ENCODE measurements around the gene DYNC2H1.

The DYNC2H1 gene, protein sequence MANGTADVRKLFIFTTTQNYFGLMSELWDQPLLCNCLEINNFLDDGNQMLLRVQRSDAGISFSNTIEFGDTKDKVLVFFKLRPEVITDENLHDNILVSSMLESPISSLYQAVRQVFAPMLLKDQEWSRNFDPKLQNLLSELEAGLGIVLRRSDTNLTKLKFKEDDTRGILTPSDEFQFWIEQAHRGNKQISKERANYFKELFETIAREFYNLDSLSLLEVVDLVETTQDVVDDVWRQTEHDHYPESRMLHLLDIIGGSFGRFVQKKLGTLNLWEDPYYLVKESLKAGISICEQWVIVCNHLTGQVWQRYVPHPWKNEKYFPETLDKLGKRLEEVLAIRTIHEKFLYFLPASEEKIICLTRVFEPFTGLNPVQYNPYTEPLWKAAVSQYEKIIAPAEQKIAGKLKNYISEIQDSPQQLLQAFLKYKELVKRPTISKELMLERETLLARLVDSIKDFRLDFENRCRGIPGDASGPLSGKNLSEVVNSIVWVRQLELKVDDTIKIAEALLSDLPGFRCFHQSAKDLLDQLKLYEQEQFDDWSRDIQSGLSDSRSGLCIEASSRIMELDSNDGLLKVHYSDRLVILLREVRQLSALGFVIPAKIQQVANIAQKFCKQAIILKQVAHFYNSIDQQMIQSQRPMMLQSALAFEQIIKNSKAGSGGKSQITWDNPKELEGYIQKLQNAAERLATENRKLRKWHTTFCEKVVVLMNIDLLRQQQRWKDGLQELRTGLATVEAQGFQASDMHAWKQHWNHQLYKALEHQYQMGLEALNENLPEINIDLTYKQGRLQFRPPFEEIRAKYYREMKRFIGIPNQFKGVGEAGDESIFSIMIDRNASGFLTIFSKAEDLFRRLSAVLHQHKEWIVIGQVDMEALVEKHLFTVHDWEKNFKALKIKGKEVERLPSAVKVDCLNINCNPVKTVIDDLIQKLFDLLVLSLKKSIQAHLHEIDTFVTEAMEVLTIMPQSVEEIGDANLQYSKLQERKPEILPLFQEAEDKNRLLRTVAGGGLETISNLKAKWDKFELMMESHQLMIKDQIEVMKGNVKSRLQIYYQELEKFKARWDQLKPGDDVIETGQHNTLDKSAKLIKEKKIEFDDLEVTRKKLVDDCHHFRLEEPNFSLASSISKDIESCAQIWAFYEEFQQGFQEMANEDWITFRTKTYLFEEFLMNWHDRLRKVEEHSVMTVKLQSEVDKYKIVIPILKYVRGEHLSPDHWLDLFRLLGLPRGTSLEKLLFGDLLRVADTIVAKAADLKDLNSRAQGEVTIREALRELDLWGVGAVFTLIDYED (N-terminal part only)

DNA sequence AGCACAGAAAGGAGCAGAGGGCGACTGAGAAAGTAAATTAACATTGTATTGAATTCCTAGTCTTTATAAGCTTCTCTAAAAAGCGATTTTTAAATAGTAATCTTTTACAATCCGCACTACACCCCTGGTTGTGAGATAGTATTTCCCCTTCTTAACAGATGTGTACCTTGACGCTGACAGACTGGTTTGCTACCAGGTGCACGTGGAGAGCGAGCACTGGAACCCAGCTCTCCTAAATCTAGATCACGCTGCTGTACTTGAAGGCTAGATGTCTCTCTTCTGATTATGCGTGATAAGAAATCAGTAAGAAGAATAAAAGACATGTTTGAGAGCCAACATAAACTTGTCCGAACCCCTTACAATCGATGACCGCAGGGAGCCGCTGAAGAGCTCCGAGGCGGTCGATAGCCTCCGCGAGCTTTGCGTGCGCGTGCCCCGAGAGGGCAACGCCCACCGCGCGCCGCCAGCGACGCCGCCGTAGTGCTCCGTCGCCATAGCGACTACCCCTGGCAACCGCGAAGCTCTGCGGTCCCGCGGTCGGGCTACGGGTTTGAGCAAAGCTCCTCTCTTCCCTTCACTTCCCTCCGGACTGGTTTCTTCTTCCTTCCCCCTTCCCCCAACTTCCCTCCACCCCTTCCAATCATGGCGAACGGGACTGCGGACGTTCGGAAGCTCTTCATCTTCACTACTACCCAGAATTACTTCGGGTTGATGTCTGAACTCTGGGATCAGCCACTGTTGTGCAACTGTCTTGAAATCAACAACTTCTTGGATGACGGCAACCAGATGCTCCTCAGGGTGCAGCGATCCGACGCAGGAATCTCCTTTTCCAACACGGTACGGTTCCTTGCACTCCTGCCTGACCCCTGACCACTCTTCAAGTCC is at the start of gene DYNC2H1:
Gene DYNC2H1, plus strand, starts transcription at position 494 of the 885 bp plus-strand sequence. Its CDS starts 149 bp downstream, at position 643.
- peak; percentile 88 for DNase-seq

GRCh38 chr11:103061656-103062055 is 47.6 kb upstream of the DYNC2H1 start:
- no peak for DNase-seq

- DNase-seq: no peak
Observed at GRCh38 chr11:103067118-103067517, 42.1 kb upstream of the DYNC2H1 start.

DNA sequence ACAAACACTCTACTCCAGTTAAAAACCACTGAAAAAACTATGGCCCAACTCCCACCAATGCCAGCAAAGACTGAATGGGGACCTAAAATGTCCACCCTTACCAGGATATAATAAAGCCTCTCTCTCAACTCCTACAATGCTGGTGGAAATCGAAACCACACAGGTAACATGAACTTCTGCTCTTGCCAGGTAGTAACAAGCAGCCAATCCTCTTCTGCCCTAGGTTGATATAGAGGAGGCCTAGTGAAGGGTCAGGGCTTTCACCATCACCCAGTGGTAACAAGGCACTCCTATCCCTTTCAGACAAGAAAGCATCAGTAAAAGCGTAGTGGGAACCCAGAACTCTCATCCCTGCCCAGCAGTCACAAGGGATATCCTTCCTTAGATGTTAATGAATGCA is 39.9 kb upstream of the DYNC2H1 start:
- DNase-seq: no peak

- DNase-seq: no peak
Observed at GRCh38 chr11:103070142-103070541, 39.1 kb upstream of the DYNC2H1 start.

DNA sequence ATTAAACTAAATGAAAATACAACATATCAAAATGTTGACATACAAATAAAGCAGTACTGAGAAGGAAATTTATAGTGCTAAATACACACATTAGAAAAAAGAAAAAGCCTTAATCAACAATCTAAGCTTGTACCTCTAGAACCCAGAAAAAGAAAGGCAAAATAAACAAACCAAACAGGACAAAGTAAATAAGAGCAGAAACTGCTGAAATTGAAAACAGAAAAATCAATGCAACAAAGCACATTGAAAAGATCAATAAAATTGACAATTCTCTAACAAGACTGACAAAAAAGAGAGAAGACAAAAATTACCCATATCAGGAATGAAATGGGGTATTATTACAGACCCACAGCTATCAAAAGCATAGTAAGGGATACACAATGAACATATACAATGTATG is 38.2 kb upstream of the DYNC2H1 start:
- DNase-seq: no peak

DNA sequence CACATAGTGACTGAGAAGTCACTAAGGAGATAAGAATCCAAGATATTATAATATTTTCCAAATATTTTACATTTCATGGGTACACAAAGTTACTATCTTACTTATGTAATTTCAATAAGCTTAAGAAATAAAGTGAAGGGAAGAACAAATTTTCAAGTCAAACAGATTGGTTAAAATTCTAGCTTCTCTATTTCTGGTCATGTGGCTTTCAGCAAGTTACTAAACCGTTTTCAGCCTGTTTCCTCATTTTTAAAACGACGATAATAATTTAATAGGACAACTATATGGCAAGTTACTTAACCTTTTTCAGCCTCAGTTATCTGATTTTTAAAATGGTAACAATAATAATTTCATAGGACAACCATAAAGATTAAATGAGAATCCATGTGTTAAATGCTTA is 32.9 kb upstream of the DYNC2H1 start:
- DNase-seq: no peak

DNA sequence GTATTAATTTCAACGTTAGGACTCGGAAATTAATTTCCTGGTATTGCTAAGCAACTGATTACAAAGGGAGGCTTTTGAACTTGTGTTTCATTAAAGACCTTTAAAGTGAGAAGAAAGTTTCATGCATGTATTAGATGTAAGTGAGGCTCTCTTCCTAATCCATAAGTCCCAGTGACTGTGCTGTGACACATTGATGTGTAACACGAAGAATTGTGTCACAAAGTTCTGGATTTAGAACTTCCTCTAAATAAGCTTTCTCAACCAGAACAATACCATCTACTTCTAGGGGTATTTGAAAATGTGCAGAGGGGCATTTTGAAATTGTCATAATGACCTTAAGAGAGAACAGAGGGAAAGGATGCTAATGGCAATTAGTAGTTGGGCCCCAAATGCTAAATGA is 31.7 kb upstream of the DYNC2H1 start:
- DNase-seq: no peak

DNA sequence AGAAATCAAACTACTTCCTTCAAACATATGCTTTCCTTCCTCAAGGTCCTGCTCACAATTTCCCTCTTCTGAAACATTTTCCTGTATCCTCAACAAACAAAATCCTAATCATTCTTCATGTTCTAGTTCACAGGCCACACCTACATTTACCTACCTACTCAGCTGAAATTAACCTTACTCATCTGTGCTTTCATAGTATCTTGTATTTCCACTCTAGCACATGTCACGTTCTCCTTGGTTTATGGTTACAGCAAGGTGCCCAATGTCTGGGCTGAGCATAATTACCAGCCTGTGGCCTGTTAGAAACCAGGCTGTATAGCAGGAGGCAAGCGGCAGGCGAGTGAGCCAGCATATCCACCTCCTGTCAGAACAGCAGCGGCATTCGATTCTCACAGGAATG is 30.5 kb upstream of the DYNC2H1 start:
- no peak for DNase-seq

GRCh38 chr11:103079833-103080232 is 29.4 kb upstream of the DYNC2H1 start:
- no peak for DNase-seq

DNA sequence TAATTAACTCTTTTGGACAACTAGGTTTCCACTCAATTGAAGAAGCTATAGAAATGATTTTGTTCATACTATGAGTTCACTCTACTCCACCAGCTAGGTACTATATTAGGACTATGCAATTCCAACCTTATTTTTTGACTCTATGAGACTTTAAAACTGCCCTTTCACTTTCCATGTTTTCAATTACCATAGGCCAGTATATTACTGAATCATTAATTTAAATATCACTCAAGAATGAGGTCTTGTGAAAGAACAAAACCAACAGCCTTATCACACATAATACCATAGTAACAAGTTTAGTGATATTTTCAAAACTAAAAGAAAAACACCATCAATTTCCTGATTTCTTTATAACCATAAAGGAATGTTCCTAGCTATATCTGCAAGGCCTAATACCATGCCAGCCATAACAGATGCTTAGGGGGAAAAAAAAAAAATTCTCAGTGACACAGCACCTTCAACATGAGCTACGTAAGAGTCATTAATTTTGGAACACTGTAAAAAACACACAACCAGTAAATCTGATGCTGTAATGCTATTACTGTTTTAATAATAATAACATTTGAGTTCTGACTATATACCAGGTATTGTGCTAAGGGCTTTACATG is 23.4 kb upstream of the DYNC2H1 start:
- no peak for DNase-seq

- no peak for DNase-seq
Observed at GRCh38 chr11:103086461-103086860, 22.8 kb upstream of the DYNC2H1 start.

DNA sequence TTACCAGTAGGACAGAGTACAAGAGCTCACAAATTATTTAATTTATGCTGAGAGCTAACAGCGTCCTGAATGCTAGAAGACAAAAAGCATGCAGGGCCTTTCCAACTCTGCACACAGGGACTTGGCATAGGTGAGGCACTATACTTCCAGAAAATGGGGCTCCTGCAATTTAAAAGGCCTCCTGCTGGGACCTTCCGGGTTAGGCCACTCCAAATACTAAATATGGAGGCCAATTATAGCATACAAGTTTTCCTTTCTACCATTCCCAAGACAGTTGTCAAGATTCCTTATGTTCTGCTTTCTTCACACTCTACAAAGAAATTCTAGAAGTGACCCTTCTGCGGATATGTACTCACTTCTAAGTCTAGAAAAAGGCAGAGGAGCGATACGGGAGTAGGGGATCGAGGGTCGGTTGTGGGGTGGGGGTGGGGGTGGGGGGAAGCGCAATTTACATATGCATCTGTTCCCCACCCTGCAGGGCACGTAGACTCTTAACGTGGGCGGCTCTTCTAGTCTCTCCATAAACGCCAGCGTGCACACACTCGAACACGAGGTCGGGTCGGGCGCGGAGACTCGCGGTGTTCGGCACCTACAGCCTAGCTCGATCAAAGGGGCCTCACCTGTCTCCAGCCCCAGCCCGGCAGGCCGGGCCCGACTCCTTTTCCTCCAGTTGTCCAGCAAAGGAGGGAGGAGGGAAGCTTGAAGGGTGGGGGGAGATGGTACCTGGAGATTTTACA is 18.0 kb upstream of the DYNC2H1 start:
- no peak for DNase-seq

GRCh38 chr11:103091801-103092524 is 17.3 kb upstream of the DYNC2H1 start, which contains the start of gene DCUN1D5:
TSS of gene DCUN1D5 (minus strand) at chr11:103092160. CDS start at chr11:103091872, 288 bp downstream.
- peak; percentile 95 for DNase-seq

- DNase-seq: no peak
Observed at GRCh38 chr11:103097279-103097678, 11.9 kb upstream of the DYNC2H1 start.

- DNase-seq: no peak
Observed at GRCh38 chr11:103109818-103110388, 677 bp downstream of the DYNC2H1 start.

GRCh38 chr11:103110391-103110790 is 1.2 kb downstream of the DYNC2H1 start:
- no peak for DNase-seq

- no peak for DNase-seq
Observed at GRCh38 chr11:103111400-103111799, 2.2 kb downstream of the DYNC2H1 start.

GRCh38 chr11:103112364-103112763 is 3.1 kb downstream of the DYNC2H1 start:
- DNase-seq: no peak

- DNase-seq: no peak
Observed at GRCh38 chr11:103114836-103115235, 5.6 kb downstream of the DYNC2H1 start.
